A549 (cell line): ENCODE measurements around the gene AQP12B. TPM values are rescaled to one million over a fixed set of nuclear protein-coding genes. Genes with fewer than 3 reads are reported as not detected.
"Not testable (repeated sequence)": the region's sequence is repeated elsewhere in the genome, so short reads cannot be mapped to it uniquely, and the experiment has no call there.

Experiments
- ATAC-seq, 2 experiments: fragments of 200-7000 bp in 1 of 2; fragments of >200 bp in 1 of 2; cut with Nextera tagmentation in 1 of 2; cut with Tn5 transposase in 1 of 2; 3 replicates each; pipeline versions ENCODE4 v1.8.0 to v1.9.1; 2018 to 2020; ENCODE audit warnings: mild to moderate bottlenecking in 1 of 2, moderate library complexity in 1 of 2
- CTCF ChIA-PET: fragments of 300-600 bp; sonication (Branson Sonifier 250); formaldehyde crosslinking; extraction: SDS; loops from one replicate; lab custom pipeline; 2021; ENCODE audit warnings: antibody characterized with exemption, inconsistent platforms; lab: Yijun Ruan, JAX
- POLR2A ChIA-PET: fragments of 350-600 bp; formaldehyde crosslinking; extraction: SDS; loops from one replicate; lab custom pipeline; 2021; ENCODE audit warnings: antibody characterized with exemption, inconsistent platforms; lab: Yijun Ruan, JAX
- DNase-seq, 2 experiments: peaks; one replicate each; pipeline versions ENCODE4 v3.0.0 to v3.0.0-alpha.2; 2011 to 2016; ENCODE audit warnings: low read depth in 1 of 2, low spot score in 1 of 2
- FAIRE-seq: peaks from 2 replicates; lab custom pipeline; 2011; peaks lifted over from hg19 to GRCh38; lab: Jason Lieb, UNC
- H3K27ac ChIP-seq, 2 experiments: fragments of >200 bp; sonication (Bioruptor Twin); formaldehyde crosslinking; 3 replicates each; pipeline ENCODE4 v1.5.1; 2016 to 2017
- H3K4me1 ChIP-seq: fragments of >200 bp; sonication (Bioruptor Twin); formaldehyde crosslinking; 3 replicates; pipeline ENCODE4 v1.6.1; 2016
- H3K4me2 ChIP-seq: fragments of >200 bp; sonication (Bioruptor Twin); formaldehyde crosslinking; 3 replicates; pipeline ENCODE4 v1.6.1; 2016
- H3K4me3 ChIP-seq: fragments of >200 bp; sonication (Bioruptor Twin); formaldehyde crosslinking; 3 replicates; pipeline ENCODE4 v1.5.1; 2016
- H3K9me3 ChIP-seq: fragments of >200 bp; sonication (Bioruptor Twin); formaldehyde crosslinking; 3 replicates; pipeline ENCODE4 v1.6.1; 2016
- BHLHE40 ChIP-seq: IDR thresholded peaks from 2 replicates; pipeline ENCODE4 v1.6.1; 2012; ENCODE audit warnings: low read depth, low read length, inconsistent platforms
- CBX2 ChIP-seq: fragments of 200-600 bp; sonication (generic); IDR thresholded peaks from 2 replicates; pipeline ENCODE4 v1.6.1; 2016; ENCODE audit warnings: low read depth, mild to moderate bottlenecking, borderline replicate concordance
- FOSB ChIP-seq: fragments of 250-450 bp; sonication (Bioruptor Pico); IDR thresholded peaks from 2 replicates; pipeline ENCODE4 v1.5.0; 2020; ENCODE audit warnings: mild to moderate bottlenecking, moderate library complexity
- GATA3 ChIP-seq: IDR thresholded peaks from 2 replicates; pipeline ENCODE4 v1.6.1; 2012; ENCODE audit warnings: borderline replicate concordance
- HEYL ChIP-seq: fragments of 250-450 bp; sonication (Bioruptor Pico); IDR thresholded peaks from 2 replicates; pipeline ENCODE4 v1.8.0; 2021; ENCODE audit warnings: mild to moderate bottlenecking, moderate library complexity
- KDM5A ChIP-seq: fragments of 200-600 bp; sonication (generic); IDR thresholded peaks from 2 replicates; pipeline ENCODE4 v1.6.1; 2016; ENCODE audit warnings: antibody characterized with exemption, mild to moderate bottlenecking
- NFE2L2 ChIP-seq: fragments of 150-350 bp; conservative IDR thresholded peaks from 2 replicates; pipeline ENCODE4 v1.6.1; 2014; ENCODE audit warnings: low read length
- POLR2A ChIP-seq: IDR thresholded peaks from 2 replicates; pipeline ENCODE4 v1.6.1; 2012; ENCODE audit warnings: mild to moderate bottlenecking, low read length
- RCOR1 ChIP-seq: fragments of 150-350 bp; IDR thresholded peaks from 2 replicates; pipeline ENCODE4 v1.6.1; 2014; ENCODE audit warnings: antibody characterized with exemption, low read length, low read depth
- RFX5 ChIP-seq: fragments of 450-650 bp; IDR thresholded peaks from 2 replicates; pipeline ENCODE4 v1.7.1; 2014; ENCODE audit warnings: antibody characterized with exemption, mild to moderate bottlenecking, moderate library complexity
- ZC3H11A ChIP-seq: fragments of 450-650 bp; IDR thresholded peaks from 2 replicates; pipeline ENCODE4 v1.6.1; 2014; ENCODE audit warnings: antibody characterized with exemption, mild to moderate bottlenecking
- WGBS: methylation state at CpG from one replicate; pipeline ENCODE4 v1.1.6; 2017; ENCODE audit errors: missing lambda C conversion rate; 5-methylcytosine and 5-hydroxymethylcytosine counted together
- polyA minus RNA-seq: library from RNA; depleted of rRNA, polyadenylated mRNA; stranded (reverse); fragments of >200 nt; gene quantifications from 2 replicates; pipeline ENCODE4 v1.2.3, GENCODE V29; 2011; rRNA and poly(A)+ RNA removed
- polyA plus RNA-seq, 4 experiments: library from polyadenylated mRNA; depleted of rRNA in 3 of 4; stranded (reverse); fragments of >200 nt; fragmentation: RNase III in 1 of 4; extraction: RNeasy Plus Mini Kit Qiagen cat#74134 plus additional on column Dnase treatment in 1 of 4; gene quantifications; 2 replicates in 3 of 4; 3 replicates in 1 of 4; pipeline ENCODE4 v1.2.3, GENCODE V29; 2011 to 2017
- TF ChIP-seq, protein P1 (sequence below): fragments of >200 bp; sonication (Bioruptor Twin); formaldehyde crosslinking; IDR thresholded peaks from 2 replicates; pipeline ENCODE4 v1.6.1; 2016
- TF ChIP-seq, protein P2 (sequence below): fragments of 450-650 bp; IDR thresholded peaks from 2 replicates; pipeline ENCODE4 v1.6.1; 2014; ENCODE audit warnings: antibody characterized with exemption
- TF ChIP-seq, protein P3 (sequence below): fragments of >200 bp; sonication (Bioruptor Twin); formaldehyde crosslinking; IDR thresholded peaks from 3 replicates; pipeline ENCODE4 v1.6.1; 2016

Gene AQP12B
- polyA plus RNA-seq (2011; rRNA removed) (not detected in 2 replicates), polyA plus RNA-seq (2017; fragmentation: RNase III; extraction: RNeasy Plus Mini Kit Qiagen cat#74134 plus additional on column Dnase treatment) (not detected in 3 replicates), polyA minus RNA-seq (not detected in 2 replicates)
- polyA plus RNA-seq (2012; cell fraction: cytosol; rRNA removed) = not detected in 2 replicates
- polyA plus RNA-seq (2012; cell fraction: nucleus; rRNA removed) = not detected in 2 replicates

DNA sequence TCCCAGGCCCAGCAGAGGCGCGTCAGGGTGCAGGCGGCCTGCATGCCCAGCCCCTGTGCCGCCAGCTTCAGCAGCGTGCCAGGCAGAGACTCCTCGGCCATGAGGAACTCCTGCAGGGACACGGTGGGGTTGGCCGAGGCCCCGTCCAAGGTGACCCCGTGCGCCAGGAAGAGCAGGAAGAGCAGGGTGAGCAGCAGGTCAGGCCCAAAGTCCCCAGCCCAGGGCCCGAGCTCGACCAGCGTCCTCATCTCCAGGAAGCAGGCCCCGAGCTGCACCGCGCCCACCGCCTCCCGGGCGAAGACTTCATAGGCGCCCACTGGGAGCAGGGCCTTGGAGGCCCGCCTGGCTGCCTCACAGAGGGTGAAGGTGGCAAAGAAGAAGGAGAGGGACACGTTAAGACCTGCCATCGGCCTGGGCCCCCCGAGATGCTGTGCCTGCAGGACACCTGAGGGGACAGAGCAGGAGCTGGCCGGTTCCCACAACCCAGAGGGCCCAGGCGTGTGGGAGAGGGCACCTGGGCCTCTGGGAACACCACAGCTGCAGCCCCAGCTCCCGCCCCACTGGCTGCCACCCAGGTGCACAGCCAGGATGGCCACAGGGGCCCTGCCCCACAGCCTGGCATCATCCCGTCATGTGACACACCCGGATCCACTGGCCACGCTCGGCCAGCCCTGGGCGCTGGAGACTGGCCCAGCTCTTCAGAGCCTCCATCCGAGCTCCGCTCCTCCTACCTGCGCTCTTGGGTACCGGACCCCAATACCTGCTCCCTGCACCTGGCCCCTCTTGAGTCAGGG is at the start of gene AQP12B:
Gene AQP12B, minus strand, starts transcription at position 455 of the 794 bp plus-strand sequence. Its CDS starts 48 bp downstream, at position 407.
- FAIRE-seq, DNase-seq, H3K4me3 ChIP-seq, POLR2A ChIA-PET, CTCF ChIA-PET, H3K9me3 ChIP-seq, H3K27ac ChIP-seq, H3K4me2 ChIP-seq, H3K4me1 ChIP-seq: not testable (repeated sequence)
- WGBS = 56% methylated on average over 9 of the region's 37 CpGs
- peak in 1 of 2 experiments; percentile 11; a peak in 3 of 6 replicates for ATAC-seq

- ATAC-seq = no peak
- DNase-seq = no peak
- no peaks in the 10 kb centered on the region for H3K9me3 ChIP-seq
- TF ChIP-seq FOSB (CRISPR knock-in tag) (no peak), BHLHE40 (no peak), RFX5 (no peak)
- TF ChIP-seq, protein P1, sequence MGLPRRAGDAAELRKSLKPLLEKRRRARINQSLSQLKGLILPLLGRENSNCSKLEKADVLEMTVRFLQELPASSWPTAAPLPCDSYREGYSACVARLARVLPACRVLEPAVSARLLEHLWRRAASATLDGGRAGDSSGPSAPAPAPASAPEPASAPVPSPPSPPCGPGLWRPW = no peak
- H3K4me1 ChIP-seq = no peaks in the 10 kb centered on the region
- WGBS = 37% methylated on average over 3 of the region's 5 CpGs
- no peak overlapping the region for H3K27ac ChIP-seq
- ChIA-PET POLR2A (no interaction called here), CTCF (no interaction called here)
- H3K4me3 ChIP-seq = no peak overlapping the region
- no peak for FAIRE-seq
- H3K4me2 ChIP-seq = no peak overlapping the region
These were observed 49.5 kb upstream of the AQP12B start for GRCh38 chr2:240732184-240732583.

DNA sequence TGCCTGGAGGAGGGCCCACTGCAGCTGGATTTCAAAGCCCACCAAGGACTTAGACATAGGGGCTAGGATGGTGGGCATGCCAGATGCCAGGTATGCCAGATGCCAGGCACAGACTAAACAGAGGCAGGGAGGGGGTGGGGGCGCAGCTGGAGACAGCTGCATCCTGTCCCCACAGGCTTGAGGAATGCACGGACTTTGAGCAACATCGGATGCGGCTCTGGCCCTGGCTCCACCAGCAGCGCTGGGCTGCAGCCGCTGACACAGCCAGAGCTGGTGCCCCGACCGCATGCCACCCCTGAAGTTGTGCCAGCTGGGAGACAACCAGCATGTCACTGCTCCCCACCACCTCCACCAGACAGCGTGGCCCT is 48.5 kb upstream of the AQP12B start:
- Histone ChIP-seq H3K4me3 (no peak overlapping the region), H3K4me2 (no peak overlapping the region), H3K9me3 (no peaks in the 10 kb centered on the region), H3K4me1 (no peaks in the 10 kb centered on the region)
- DNase-seq (no peak), FAIRE-seq (no peak)
- POLR2A ChIA-PET = no interaction called here
- CTCF ChIA-PET = no interaction called here
- 42% methylated on average over 9 of the region's 9 CpGs for WGBS
- no peak for TF ChIP-seq RCOR1
- no peak for TF ChIP-seq HEYL (CRISPR knock-in tag)
- no peak for TF ChIP-seq ZC3H11A
- TF ChIP-seq, all 56 proteins: peak for 0
- no peak for ATAC-seq
- no peak overlapping the region for H3K27ac ChIP-seq

DNA sequence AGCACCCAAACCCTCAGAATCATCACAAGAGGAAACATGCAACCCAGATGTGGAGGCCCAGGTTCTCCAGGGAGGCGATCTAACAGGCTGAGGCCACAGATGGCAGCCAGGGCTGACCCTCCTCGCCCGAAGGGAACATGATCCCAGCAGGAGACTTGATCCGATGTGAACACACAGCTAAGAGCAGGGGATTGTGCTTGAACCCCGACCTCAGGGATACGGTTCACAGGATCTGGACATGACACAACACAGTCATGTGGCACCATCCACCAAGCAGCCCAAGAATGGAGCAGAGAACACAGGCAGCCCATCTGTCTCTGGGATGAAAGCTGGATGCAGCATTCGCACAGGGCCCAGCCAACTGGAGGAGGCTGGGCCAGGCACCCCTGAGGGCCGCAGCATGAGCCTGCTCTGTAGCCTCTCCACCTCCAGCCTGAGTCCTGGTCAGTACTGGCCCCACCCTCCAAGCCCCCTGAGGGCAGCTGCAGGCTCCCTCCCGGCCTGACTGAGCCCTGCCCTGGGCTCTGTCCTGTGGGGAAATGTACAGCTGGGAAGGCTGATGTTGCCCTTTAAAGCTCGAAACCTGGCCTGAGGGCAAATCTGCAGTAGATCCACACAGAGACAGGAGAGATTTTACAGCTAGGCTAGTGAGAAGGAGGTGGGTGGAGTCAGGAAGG is 48.0 kb upstream of the AQP12B start:
- no peak for TF ChIP-seq GATA3
- no peak for TF ChIP-seq KDM5A
- no peak for TF ChIP-seq HEYL (CRISPR knock-in tag)
- TF ChIP-seq POLR2A = no peak
- TF ChIP-seq CBX2 = no peak
- TF ChIP-seq, protein P2, sequence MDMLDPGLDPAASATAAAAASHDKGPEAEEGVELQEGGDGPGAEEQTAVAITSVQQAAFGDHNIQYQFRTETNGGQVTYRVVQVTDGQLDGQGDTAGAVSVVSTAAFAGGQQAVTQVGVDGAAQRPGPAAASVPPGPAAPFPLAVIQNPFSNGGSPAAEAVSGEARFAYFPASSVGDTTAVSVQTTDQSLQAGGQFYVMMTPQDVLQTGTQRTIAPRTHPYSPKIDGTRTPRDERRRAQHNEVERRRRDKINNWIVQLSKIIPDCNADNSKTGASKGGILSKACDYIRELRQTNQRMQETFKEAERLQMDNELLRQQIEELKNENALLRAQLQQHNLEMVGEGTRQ = no peak
- TF ChIP-seq, protein P3, sequence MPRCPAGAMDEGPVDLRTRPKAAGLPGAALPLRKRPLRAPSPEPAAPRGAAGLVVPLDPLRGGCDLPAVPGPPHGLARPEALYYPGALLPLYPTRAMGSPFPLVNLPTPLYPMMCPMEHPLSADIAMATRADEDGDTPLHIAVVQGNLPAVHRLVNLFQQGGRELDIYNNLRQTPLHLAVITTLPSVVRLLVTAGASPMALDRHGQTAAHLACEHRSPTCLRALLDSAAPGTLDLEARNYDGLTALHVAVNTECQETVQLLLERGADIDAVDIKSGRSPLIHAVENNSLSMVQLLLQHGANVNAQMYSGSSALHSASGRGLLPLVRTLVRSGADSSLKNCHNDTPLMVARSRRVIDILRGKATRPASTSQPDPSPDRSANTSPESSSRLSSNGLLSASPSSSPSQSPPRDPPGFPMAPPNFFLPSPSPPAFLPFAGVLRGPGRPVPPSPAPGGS = no peak
- TF ChIP-seq NFE2L2 = no peak
- no peaks in the 10 kb centered on the region for H3K4me1 ChIP-seq
- ChIA-PET POLR2A (no interaction called here), CTCF (no interaction called here)
- WGBS = 54% methylated on average over 8 of the region's 10 CpGs
- no peak overlapping the region for H3K4me2 ChIP-seq
- DNase-seq (no peak), FAIRE-seq (no peak), ATAC-seq (no peak)
- no peak overlapping the region for H3K4me3 ChIP-seq
- H3K27ac ChIP-seq = no peak overlapping the region
- H3K9me3 ChIP-seq = no peaks in the 10 kb centered on the region
